NCI-H146 treated with DMSO at 0.1 percent for 48 hours (cell line): ENCODE measurements around the gene UBASH3A.

Experiments used
- DNase-seq: peaks from one replicate; lab custom pipeline; 2025; ENCODE audit not compliant: unreplicated experiment; lab: John Stamatoyannopoulos, UW

The UBASH3A gene

DNA sequence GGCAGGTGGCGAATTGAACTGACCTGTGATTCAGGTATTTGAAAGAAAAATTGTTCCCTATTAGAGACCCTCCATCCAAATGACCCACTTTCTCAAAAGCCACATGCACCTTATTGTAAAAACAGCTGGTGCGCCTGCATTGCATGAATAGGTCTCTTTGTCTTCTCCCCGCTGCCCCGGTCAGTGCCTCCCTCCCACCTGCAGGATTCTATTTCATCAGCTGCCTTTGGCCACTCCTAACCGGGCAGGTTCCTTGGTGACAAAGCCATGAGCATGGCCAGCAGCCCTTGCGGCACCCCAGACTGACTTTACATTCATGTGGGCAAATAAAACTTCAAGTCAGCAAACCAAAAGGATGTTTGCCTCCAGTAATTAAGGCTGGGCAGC, 14.3 kb upstream of the UBASH3A start:
- peak; percentile 84 for DNase-seq

DNA sequence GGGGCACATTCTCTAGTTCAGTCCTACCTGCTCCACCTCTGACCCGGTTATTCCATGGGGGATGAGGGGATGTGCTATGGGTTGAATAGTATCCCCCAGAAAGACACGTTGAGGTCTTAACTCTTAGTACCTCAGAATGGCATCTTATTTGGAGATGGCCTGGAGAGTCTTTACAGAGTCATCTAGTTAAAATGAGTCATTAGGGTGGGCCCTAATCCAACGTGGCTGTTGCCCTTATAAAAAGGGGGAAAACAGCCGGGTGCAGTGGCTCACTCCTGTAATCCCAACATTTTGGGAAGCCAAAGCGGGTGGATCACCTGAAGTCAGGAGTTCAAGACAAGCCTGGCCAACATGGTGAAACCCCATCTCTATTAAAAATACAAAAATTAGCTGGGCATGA, 13.5 kb upstream of the UBASH3A start:
- no peak for DNase-seq

GRCh38 chr21:42390696-42391095, 13.0 kb upstream of the UBASH3A start:
- DNase-seq = no peak

DNA sequence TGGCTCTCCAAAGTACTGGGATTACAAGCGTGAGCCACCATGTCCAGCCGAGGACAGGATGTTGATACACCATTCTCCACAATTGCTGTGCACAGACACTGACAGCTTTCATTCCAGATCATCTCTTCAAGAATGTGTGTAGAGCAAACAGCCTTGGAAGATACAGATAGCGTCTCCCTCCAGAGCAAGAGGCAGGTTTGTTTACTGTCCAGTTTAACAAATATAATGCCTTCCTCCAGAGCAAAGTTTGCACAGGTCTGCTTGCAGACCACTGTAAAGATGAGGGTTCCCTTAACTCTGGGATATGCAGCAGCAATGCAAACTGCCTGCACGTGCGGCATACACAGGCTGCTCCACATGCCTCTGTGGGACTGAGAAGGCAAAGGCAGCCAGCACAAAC, 12.4 kb upstream of the UBASH3A start:
- no peak for DNase-seq

DNA sequence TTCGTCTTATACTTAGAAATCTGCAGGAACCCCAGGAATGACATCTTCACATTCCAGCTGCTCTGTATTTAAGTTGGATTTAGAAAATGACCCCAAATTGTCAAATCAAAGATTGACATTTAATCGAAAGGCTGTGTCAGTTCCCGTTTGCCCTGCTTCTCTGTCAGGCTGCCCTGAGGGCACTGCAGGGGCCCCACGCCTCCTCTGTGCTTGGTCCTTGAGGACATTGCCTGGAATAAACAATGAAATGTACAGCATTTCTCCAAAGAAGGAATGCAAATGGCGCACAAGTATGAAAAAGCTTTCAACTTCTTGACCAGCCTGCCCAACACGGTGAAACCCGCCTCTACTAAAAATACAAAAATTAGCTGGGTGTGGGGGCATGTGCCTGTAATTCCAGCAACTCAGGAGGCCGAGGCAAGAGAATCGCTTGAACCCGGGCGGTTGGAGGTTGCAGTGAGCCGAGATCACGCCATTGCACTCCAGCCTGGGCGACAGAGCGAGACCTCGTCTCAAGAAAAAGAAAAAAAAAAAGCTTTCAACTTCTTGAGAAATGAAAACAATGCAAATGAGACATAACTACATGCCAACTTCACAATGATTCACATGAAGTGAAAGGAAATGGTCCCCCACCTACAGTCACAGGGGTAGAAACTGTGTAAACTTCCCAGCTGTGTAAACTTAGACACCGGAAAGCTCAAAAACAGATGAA, 10.8 kb upstream of the UBASH3A start:
- DNase-seq = no peak

- no peak for DNase-seq
Observed at GRCh38 chr21:42393443-42393950, 10.2 kb upstream of the UBASH3A start.

GRCh38 chr21:42395302-42395701, 8.4 kb upstream of the UBASH3A start:
- DNase-seq = no peak

DNA sequence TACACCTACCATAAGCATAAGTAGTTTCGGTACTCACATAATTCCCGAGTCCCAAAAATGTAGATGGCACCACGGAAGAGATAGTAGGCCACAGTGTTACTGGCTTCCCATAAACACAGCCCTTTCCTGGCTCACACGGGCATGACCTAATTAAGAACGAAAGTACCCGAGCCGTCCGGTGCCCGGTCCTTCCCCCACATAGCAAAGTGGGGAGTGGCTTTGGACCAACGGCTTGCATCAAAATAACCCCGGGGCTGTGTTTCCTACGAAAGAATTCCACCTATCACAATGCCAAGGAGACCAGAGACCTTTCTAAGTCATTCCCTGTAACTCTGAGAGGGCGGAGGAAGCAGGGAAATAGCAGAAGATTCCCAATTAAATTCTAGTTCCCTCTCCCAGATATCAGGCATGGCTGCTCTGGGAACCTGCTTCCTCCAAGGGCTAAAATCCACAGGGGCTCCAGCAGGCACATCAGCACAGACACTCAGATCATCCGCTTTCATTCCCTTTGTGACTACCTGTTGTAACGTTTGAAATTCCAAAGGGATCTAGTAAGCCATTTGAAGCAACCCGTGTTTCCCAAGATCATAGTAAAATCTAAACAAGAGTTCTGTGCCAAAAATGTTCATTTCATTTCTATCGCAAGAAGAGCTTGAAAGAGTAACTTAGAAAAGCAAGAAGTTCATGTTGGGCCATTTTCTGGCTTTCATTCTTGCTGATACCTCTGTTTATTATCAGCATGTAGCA, 7.6 kb upstream of the UBASH3A start, which contains the start of gene TMPRSS3:
Gene TMPRSS3, minus strand, starts transcription at position 148 of the 747 bp plus-strand sequence. CDS start 635 bp downstream, outside the sequence.
- no peak for DNase-seq

- DNase-seq = no peak
Observed at GRCh38 chr21:42396799-42397745, 6.6 kb upstream of the UBASH3A start.

- DNase-seq = no peak
Observed at GRCh38 chr21:42397746-42398394, 5.8 kb upstream of the UBASH3A start.

DNA sequence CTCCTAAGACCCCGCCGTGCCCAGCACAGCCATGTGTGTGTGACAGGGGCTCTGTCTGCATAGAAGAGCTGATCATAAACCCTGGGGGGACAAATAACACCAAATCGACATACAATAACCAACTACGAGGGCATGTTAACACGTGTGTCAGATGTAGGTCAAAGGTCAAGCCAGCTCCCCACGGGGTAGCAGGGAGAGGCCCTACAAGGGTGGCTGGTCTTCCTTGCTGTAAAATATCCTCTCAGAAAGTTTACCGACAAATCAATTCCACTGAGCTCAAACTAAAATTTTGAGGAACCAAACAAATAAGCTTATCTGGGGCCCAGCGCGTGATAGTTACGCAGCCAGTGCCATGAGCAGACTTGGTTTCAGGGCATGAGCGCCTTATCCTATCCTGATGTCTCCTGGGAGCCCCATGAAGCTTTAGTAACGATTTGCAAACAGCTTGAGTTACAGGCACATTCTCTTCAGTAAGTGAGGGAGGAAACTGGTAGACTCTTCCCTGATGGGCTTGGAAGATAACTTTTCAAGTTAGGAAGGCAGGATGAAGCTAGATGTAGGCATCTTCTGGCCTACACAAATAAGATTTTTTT, 5.2 kb upstream of the UBASH3A start:
- no peak for DNase-seq

DNA sequence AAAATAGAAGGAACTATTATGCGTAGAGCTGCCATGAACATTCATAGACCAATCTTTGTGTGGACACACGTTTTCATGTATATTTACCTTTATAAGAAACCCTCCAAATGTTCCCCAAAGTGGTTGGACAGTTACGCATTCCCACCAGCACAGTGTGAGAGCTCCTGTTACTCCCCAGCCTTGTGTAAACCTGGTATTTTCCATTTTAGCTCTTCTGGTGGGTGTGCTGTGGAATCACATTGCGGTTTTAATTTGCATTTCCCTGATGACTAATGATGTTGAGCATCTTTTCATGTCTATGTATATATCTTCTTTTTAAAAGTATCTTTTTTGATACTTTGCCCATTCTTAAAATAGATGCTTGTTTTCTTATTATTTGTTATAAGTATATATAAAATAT, 3.2 kb upstream of the UBASH3A start:
- DNase-seq = no peak

DNA sequence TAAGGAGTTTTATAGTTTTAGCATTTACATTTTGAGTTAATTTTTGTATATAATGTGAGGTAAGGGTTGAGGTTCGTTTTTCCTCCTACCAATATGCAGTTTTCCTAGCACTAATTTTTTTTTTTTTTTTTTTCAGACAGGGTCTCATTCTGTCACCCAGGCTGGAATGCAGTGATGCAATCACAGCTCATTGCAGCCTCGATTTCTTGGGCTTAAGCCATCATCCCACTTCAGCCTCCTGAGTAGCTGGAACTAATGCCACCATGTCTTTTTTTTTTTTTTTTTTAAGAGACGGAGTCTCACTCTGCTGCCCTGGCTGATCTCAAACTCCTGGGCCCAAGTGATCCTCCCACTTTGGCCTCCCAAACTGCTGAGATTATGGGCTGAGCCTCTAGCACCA, 2.5 kb upstream of the UBASH3A start:
- DNase-seq = no peak

DNA sequence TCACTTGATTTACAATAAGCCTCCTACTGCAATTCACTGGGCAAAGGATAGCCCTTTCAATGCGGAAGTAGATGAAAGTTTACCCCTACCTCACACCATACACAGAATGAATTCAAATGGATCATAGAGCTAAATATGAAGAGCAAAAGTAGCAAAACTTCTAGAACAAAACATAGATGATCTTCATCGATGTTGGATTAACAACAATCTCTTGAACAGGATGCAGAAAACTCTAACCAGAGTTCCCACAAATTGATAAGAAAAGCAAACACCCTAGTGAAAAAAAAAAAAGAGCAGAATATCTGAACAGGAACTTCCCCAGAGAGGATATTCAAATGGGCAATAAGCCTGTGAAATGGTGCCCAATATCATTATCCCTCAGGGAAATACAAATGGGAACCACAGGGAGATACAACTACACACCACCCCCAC, 1.9 kb upstream of the UBASH3A start:
- DNase-seq = no peak

- no peak for DNase-seq
Observed at GRCh38 chr21:42404539-42404938, 837 bp downstream of the UBASH3A start.

DNA sequence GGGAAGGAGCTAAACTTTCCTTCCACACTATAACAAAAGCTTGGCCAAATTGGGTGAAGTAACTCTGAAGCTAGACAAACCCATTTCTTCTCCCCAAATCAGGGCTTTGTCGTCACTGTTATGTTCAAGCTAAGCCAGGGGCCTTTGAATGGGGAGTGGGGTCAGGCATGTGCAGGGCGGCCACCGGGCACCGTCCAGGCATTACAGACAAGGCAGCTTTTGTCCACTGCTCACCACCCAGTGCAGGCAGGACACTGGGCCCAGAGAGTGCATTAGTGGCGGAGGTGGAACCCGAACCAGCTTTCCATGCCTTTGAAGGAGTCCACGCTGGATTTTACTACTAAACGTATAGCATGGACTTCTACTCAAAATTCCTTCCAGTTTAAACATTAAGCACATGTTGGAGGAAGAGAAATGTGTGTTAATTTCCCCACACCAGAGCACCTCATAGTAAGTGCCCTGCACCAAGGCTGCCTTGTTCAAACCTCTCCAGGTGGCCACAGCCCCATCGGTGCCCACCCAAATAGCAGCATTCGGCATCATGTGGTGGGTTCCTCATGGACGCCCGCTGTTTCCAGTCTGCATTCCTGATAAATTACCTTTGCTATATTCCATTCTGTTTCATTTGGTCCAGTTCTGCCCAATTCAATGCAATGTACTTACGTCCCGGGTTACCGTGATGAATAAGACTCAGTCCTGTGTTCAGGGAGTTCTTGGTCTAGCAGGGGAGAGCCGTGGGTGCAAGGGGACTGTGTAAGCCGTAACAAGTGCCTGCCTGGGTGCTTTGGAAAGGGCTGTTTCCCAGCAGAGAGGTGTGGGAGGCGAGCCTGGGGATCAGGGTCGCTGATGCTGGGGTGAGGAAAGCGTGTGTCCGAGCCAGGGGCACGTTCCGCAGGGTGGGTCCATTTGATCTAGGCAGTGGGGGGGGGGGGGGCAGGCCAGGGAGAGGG, 1.6 kb downstream of the UBASH3A start:
- no peak for DNase-seq

GRCh38 chr21:42406201-42406621, 2.5 kb downstream of the UBASH3A start:
- no peak for DNase-seq

DNA sequence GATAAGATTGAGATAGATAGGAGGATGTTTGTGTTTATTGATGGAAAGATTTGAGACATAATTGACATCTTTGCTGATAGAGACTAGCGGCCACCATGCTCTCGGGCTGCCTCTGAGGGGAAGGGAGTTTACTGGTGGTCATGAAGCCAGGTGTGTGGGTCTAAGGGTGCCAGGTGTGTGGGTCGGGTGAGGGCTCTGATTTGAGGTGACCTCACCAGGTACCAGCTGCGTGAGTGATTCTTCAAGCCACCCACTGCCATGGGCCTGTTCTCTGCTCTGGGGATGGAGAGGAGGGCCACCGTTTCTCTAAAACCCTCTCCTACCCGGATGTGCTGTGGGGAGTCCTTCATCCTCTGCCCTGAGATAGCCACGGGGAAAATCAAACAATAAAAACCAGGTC, 3.2 kb downstream of the UBASH3A start:
- DNase-seq = no peak

DNA sequence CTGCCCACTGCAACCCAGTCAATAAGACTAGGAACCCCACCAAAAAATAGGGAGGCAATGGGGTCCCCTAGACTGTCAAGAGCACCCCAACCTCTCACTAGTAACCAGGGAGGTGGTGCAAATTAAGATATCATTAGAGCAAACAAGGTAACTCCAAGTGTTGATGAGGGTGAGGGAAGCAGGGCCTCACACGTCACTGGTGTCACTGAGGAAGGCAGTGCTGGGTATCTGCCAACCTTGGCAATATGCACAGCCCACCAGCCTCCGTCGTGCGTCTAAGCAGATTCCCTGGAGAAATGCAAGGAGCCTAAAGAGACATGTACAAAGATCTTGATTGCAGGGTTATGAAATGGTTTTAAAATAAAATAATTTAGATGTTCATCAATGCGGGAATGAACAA, 3.8 kb downstream of the UBASH3A start:
- no peak for DNase-seq
